Measurements from ENCODE around the gene ERV3-1.

GRCh38 chr7:65037740-65038688, 31.5 kb upstream of the ERV3-1 start:
- TF ChIP-seq, protein P1, sequence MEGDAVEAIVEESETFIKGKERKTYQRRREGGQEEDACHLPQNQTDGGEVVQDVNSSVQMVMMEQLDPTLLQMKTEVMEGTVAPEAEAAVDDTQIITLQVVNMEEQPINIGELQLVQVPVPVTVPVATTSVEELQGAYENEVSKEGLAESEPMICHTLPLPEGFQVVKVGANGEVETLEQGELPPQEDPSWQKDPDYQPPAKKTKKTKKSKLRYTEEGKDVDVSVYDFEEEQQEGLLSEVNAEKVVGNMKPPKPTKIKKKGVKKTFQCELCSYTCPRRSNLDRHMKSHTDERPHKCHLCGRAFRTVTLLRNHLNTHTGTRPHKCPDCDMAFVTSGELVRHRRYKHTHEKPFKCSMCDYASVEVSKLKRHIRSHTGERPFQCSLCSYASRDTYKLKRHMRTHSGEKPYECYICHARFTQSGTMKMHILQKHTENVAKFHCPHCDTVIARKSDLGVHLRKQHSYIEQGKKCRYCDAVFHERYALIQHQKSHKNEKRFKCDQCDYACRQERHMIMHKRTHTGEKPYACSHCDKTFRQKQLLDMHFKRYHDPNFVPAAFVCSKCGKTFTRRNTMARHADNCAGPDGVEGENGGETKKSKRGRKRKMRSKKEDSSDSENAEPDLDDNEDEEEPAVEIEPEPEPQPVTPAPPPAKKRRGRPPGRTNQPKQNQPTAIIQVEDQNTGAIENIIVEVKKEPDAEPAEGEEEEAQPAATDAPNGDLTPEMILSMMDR (IDR thresholded peaks at IDR 0.05): no peak
- TF ChIP-seq POLR2A (IDR thresholded peaks at IDR 0.05): peak in 1 of 2 donors; percentile 54

Measured in thyroid gland (tissue), 4 donors.